GM19468 (cell line): ENCODE data around the gene MSI2.

Source experiments
- ATAC-seq: cut with Tn5 transposase; IDR thresholded peaks from one replicate; pipeline ENCODE4 v1.9.1; 2021; ENCODE audit warnings: mild to moderate bottlenecking, moderate library complexity, moderate number of reproducible peaks; ENCODE audit not compliant: unreplicated experiment; ENCODE audit errors: extremely low read depth

Gene MSI2

DNA sequence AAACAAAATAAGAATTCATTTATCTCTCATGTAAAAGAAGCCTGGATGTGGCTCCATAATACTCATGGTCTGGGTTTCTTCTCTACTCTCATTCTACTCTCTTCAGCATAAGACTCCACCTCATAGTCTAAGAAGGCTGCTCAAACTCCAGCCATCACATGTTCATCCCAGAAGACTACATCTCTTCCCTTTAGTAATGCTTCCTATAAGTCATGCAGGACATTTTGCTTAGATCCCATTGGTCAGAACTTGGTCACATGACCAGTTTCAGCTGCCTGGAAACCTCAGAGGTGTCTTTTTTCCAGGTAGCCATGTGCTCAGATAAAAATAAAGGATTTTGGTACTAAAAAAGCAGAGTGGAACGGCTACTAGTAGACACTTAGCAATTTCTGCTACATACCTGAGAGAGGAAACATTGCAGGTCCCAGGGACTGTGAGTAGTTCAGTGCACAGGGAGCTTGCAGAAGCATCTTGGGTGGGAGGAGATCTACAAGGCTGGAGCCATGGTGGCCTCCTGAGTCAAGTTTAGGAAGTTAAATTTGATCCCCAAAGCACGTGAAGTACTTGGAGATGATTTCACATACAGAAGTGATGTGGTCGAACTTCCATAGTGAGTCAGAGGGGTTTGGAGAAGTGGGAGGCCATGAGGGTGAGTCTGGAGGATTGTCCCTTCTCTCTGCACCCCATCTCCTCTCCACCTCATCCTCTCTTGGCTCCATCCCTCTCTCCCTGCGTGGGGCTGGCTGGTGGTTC, 378.6 kb downstream of the MSI2 start:
- ATAC-seq, result no peak

DNA sequence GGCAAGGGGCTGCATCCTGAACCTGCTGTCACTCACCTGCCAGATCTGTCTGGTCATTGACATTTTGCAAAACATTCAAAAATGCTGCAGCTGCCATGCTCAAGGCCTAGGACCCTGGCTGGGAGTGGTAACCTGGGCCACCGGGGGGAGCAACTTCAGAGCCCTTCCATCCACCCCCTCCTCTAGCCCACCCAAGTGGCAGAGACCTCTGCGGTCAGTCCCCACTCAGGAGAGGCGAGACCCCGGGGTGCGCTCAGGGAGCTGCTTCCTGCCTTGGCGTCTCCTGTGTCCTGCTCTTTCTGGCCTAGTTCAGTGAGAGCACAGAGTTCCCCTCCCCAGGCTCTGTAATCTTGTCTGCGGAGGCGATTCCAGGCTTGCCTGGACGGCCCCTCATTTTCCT, 380.0 kb downstream of the MSI2 start:
- ATAC-seq, result no peak

DNA sequence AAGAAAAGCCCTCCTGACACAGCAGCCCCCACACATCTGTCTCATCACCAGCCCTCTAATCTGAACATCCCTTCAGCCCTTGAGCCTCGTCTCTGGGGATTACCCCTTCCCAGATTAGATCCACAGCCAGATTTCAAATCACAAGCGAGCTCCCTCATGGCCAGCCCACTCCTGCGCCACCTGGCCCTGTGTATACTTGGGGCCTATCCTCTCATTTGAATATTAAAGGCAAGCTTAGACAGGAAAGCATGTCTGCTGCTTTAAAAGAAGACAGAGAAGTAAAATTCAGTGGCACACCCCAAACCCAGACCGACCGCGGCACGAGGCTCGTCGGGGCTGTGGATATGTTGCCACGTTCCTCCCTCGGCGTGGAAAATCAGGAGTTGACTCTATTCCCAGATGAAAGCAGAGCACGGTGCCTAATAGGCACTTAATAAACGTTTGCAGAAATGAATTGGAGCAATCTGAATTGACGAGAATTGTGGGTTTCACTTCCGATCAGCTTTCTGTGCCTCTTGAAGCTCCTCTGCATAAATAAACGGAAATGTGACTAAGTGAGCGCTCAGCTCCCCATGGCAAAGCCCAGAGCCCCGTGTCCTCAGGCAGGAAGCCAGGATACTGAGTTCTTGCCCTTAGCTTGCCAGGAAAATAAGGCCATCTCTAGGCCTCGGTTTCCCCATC, 380.8 kb downstream of the MSI2 start:
- no peak for ATAC-seq

DNA sequence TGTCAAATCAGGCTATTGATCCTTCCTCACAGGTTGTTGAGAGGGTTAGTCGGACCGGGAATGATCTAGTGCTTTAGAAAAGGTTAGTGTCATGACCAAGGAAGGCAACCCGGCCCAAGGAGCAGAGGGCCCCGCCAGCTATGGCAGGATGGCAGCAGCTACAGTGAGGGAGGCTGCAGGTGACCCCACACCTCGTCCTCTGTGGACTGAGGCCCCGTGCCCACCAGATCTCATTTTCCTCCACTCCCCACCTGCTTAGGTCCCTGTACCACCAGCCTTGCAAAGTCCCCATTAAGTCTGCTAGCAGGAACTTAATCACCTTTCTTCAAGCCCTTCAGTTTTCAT, 381.3 kb downstream of the MSI2 start:
- ATAC-seq, result no peak

DNA sequence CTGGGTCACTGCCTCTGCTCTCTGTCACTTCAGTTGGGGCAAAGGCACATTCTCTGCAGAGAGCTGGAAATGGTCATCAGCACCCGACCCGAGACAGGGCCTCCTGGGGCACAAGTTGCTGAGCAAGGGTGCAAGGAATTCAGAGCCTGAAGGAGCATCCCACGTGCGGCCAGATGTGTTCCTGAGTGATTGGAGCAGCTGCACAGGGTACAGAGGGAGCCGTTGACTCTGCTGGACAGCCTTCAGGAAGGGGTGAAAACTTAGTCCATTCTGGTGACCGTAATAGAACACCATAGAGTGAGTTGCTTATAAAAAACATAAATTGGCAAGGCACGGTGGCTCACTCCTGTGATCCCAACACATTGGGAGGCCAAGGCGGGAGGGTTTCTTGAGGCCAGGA, 382.0 kb downstream of the MSI2 start:
- ATAC-seq, result no peak

DNA sequence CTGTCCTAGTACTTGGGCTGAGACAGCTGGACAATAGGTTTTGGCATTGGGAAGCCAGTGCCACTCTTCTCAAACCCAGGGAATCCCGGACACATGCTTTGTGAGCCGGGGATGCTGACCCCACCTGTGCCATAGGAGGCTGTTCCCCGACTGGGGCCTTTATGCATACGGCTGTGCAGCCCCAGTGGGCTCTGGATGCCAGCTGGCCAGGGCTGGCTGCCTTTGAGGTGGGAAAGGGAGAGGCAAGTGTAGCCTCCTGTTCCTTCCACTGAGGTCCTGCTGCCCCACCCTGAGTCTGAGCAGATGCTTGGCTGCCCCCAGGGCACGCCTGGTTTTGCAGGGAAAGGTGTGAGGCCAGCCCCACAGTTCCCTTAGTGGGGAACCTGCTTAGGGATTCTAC, 383.1 kb downstream of the MSI2 start:
- ATAC-seq, result no peak

DNA sequence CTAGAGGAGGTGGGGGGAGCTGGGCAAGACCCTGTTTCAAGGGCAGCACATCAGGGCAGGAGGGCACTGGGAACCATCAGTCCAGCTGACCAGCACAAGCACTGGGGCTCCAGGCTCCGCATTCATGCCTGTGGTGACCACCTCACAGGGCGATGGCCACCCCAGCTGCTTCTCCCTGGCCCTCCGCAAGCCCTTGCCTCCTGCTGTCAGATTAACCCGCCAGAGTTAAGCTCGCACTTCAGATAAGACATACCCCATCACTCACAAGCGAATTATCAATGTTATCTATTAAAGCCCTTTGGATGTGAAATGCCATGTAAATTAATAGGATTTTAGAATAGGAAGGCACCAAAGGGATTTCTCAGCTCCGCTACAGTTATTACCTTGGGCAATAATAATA, 383.8 kb downstream of the MSI2 start:
- ATAC-seq, result no peak

DNA sequence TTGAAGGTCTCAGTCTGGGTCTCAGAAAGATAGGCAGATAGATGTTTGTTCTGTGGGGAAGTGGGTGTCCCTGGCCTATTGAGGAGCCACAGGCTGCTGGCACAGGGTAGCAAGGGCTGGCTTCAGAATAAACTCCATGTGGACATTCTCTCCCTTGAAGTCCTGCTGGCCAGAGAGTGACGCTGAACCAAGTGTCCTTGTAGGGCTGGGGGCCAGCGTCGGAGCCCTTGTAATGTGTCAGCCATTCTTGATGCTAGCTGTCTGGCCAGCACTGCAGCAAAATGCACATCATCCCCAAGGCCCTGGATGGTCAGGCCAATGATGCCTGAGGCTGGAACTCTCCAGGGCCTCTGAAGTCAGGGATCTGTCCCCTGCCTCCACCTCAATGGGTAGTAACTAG, 385.4 kb downstream of the MSI2 start:
- no peak for ATAC-seq

DNA sequence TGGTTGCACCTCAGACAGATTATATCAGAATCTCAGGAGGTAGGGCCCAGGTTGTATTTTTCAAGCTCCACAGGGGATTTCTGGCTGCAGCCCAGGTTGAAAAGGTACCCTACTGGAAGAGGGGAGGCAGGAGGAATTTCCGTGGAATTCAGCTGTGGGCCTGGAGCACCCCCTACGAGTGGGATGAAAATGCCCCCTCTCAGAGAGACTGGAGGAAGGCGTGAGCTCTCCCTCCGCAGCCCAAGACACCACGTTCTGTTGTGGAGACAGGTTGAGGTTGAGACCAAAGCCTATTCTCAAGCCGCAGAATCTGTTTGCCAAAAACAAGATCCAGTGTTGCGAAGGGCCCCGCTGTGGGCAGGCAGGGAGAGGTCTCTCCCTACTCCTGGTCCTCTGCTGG, 386.7 kb downstream of the MSI2 start:
- no peak for ATAC-seq

DNA sequence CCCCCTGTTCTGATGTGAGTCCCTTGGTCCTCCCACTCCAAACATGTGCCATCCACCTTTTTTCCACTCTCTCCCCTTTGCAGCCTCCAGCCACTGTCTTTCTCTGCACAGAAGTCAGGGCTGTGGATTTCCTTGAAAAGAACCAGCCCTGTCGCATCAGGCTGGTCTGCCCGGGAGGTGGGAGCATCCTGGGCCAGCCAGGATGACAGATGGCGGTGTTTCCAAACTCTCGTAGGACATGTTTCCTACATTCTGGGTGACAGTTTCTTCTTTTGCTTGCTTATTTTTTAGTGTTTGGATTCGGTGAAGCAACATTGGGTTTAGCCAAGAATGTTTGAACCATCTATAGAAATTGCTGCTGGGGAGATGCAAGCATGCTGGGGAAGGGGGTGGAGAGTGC, 388.0 kb downstream of the MSI2 start:
- ATAC-seq, result no peak

DNA sequence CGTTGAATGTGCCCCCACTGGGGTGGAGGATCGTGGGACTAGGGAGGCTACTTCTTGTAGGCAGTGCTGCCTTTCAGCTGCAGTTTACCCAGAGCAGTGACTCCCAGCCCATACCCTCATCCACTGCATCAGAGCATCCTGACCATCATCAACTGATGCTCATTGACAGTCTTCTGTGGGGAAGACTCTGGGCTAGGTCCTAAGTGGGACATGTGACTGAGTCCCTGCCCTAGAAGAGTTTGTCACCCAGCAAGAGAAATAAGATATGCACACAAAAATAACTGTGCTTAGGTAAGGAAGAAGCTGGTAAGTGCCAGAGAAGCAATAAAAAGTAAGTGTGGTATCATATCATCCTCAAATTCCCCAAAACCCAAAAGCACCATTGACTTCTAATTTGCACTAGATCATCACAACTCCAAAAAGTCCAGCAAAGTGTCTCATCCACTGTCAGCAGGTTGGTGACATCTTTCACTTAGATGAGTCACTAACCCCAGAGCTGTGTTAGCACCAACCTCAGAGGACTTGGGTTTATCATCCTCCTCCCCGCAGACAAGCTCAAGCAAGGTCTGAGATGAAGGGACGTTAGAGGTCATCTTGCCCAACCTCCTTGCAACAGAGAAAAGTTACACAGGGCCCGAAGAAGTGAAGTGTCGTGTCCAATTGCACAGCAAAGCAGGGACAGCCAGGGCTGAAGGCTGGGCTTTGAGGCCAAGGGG, 389.8 kb downstream of the MSI2 start:
- ATAC-seq, result no peak

DNA sequence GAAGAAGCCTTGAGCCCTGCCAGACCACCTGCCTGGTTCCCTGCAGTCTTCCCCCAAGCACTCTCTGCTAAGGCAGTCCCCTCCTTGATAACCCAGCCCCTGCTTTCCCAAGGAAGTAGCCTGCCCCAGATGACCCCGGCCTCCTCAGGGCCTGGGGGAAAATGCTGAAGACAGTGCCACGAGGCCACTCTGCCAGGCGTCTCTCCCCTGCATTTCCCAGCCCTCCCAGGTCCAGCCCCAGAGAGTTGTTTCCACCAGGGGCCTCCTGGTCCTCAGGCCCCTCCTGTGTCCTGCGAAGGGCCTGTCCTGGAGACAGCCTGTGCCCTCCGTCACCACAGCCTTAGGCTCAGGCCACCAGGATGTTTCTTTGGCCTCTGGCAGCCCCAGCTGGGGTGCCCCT, 392.4 kb downstream of the MSI2 start:
- no peak for ATAC-seq

DNA sequence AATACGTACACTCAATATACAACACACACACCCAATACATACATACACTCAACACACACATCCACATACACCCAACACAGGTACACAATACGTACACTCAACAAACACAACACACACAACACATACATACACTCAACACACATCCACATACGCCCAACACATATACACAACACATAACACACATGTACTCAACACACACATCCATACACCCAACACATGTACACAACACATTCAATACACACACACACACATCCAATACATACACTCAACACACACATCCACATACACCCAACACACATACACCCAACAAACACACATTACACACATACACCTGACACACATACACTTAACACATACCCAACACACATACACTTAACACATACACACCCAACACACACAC, 392.9 kb downstream of the MSI2 start:
- no peak for ATAC-seq

DNA sequence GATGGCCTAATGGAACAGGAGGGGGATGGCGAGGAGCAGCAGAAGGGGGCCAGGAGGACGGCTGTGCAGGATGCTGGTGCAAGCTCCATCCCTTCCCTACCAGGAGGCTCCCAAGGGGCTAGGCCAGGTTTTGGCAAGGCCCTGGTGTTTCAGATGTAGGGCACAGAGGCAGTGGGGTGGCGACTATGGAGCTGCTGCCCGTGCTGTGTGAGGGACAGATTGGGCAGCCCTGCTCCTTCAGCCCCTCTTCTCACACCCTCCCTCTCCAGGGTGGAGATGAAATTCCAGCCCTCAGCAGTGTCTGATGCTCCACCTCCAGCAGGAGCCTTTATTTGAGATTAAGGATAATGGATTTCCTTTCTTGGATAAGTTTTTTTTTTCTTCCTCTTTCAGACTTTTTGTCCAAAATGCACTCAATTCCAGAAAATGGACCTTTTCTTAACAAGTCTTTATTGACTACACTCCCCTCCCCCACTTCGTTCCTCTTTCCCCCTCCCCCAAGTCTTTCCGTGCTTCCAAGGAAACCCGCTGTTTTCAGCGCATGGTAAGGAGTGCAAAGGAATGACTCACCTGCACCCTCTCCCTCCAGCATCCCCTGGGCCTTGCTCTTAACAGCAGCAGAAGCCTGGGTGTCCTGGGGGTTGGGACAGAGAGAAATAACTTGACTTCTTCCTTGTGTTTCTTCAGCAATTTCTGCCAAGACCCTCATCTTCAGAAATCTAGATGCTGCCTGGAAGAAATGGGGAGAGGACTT, 393.6 kb downstream of the MSI2 start:
- no peak for ATAC-seq

DNA sequence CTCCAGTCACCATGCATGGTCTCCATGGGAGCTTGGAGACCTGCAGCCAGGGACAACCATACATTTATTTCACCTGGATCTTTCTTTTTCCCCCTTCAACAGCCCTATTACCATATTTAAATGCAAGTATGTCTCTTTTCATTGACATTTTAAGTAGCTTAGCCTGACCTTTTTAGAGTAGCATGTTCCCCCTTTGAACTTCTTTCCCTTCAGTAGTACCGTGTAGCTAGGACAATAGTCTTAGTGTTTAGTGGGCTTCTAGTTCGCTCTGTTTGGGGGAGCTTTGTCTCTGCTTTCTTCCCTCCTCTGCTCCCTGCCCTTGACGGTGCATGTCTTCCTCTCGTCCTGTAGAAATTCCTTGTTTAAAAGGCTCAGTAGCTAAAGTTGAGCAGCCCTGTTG, 394.2 kb downstream of the MSI2 start:
- ATAC-seq, result no peak

DNA sequence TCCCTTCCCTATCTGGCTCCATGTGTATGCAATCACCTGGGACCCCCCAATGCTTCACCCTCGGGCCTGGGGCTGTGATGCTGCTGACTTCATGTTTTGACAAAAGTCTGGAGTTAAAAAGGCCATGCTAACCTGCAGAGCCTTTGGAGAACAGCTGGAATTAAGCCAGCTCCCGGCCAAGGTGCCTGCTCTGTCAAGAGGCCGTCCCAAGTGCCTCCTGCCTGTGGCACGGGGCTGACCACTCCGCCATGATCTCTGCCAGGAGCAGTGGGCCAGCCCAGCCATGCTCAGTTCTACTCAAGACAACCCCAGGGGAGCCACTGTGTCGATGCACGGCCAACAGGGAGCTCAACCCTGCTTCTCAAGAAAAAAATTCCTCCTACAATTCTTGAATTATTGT, 395.1 kb downstream of the MSI2 start:
- ATAC-seq, result no peak

DNA sequence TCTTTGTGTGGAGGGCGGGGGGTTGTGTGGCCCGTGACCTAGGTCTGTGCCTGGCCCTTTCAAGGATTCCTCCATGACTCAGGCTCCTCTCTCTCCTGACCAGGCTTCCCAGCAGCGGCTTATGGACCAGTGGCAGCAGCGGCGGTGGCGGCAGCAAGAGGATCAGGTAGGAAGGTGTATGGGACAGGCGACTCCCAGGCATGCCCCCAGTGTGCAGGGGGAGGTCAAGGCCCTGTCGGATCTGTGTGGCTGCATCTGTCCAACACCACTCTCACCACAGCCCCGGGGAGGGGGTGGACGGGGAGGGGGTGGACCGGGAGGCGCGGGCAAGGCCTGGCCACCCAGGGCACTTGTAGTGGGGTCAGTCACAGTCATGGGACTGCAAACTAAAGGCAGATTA, 395.7 kb downstream of the MSI2 start:
- no peak for ATAC-seq

DNA sequence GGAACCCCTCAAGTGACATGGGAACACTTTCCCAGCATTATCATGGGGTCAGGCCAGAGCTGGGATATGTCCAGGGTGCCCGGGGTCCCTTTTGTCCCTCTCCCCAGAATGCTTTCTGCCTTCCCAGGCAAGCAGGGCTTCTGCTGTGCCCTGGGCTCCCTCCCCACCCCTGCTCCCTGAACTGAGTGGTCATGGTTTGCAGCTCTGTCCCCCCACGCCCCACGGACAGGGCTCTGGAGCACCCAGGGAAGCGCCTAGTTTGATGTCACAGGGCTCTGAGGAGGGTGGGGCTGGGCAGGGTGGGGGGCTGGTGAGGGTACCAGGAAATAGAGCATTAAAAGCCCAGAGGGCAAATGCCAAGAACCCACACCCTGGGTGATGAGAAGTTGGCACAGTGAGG, 396.5 kb downstream of the MSI2 start:
- no peak for ATAC-seq

DNA sequence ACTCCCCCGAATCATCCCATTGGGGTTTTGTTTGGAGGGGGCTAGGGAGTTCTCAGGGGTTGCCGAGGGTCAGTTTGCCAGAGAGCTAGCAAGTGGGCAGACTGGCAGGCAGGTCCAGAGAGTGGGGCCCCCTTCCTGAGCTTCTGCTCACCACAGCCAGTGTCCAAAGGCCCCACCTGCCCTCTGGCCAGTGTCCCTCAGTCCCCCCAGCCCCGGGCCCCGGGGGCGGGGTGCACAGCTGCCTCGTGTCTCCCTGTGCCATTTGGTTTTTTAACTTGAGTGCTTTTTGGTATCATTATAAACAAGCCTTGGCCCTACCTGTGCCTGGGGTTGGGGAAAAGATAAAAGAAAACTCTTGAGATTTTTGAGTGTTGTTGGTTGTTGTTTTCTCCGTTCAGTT, 397.0 kb downstream of the MSI2 start:
- ATAC-seq, result no peak

DNA sequence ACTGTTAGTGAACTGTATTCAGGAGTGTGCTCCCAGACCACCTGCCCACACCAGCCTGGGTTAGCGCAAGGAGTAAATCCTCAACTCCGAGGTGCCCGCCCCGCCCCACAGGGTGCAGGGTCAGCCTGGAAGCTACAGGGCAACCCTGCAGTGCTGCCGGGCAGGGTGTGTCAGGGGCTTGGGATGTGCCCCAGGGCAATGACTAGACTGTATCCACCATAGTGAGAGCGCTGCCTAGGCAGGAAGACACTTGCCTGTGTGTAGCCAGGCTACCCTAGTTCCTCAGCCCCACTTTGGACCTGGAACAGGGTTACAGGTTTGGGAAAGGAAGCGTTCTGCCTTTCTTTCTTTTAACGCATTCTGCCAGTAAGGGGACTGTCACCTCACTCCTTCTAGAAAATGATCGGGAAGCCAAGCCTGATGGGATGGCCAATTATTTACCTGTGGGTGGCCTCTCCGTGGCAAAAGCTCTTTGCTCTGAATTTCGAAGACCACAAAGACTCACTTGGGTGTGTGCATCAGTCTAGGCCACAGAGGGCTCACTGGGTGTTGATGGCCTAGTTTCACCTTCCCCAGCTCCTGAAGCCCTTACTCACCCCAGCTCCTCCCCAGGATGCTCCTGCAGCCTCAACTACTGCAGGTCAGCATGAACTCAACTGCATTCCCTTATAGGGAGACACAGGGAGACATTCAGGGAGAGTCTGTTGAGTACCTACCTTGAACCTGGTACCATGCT, 397.9 kb downstream of the MSI2 start:
- no peak for ATAC-seq
